Mesenchymal stem cell (in vitro differentiated cells and primary cell): ENCODE data around the gene AKAP10.

Experiments
- DNase-seq: peaks from one replicate; pipeline ENCODE4 v3.0.0-alpha.2; 2013
- H2AFZ ChIP-seq: one replicate; pipeline ENCODE4 v1.6.1; 2013; ENCODE audit warnings: low read depth, mild to moderate bottlenecking, control low read depth, inconsistent platforms, low read length, moderate library complexity
- H2AK5ac ChIP-seq: 2 replicates; pipeline ENCODE4 v1.6.1; 2013; ENCODE audit warnings: low read length, moderate library complexity, mild to moderate bottlenecking, inconsistent platforms; ENCODE audit not compliant: severe bottlenecking
- H2BK120ac ChIP-seq: one replicate; pipeline ENCODE4 v1.6.1; 2013; ENCODE audit warnings: low read depth, mild to moderate bottlenecking, inconsistent platforms, low read length, moderate library complexity
- H2BK12ac ChIP-seq, 2 experiments: one replicate each; pipeline ENCODE4 v1.6.1; 2013; ENCODE audit warnings: inconsistent platforms in 2 of 2, low read length in 2 of 2, mild to moderate bottlenecking in 2 of 2, moderate library complexity in 2 of 2, control low read depth in 1 of 2
- H2BK15ac ChIP-seq: one replicate; pipeline ENCODE4 v1.6.1; 2013; ENCODE audit warnings: mild to moderate bottlenecking, low read depth, inconsistent platforms; ENCODE audit not compliant: poor library complexity, severe bottlenecking
- H2BK5ac ChIP-seq: 2 replicates; pipeline ENCODE4 v1.6.1; 2013; ENCODE audit warnings: low read depth, mild to moderate bottlenecking, low read length, control low read depth, inconsistent platforms; ENCODE audit not compliant: poor library complexity, severe bottlenecking
- H3K14ac ChIP-seq, 2 experiments: one replicate each; pipeline ENCODE4 v1.6.1; 2013; ENCODE audit warnings: inconsistent platforms in 2 of 2, low read length in 2 of 2, control low read depth in 1 of 2, mild to moderate bottlenecking in 1 of 2, moderate library complexity in 1 of 2
- H3K18ac ChIP-seq, 2 experiments: one replicate each; pipeline ENCODE4 v1.6.1; 2013; ENCODE audit warnings: inconsistent platforms in 2 of 2, low read length in 2 of 2, control low read depth in 1 of 2, low read depth in 1 of 2, mild to moderate bottlenecking in 1 of 2
- H3K23ac ChIP-seq, 2 experiments: one replicate each; pipeline ENCODE4 v1.6.1; 2013; ENCODE audit warnings: inconsistent platforms in 2 of 2, low read length in 2 of 2, mild to moderate bottlenecking in 2 of 2, moderate library complexity in 2 of 2, control low read depth in 1 of 2
- H3K27ac ChIP-seq: 2 replicates; pipeline ENCODE4 v1.5.1; 2013; ENCODE audit warnings: mild to moderate bottlenecking, moderate library complexity, low read length, control low read depth, inconsistent platforms; ENCODE audit not compliant: poor library complexity, severe bottlenecking
- H3K27me3 ChIP-seq, 2 experiments: 2 replicates each; pipeline versions ENCODE4 v1.6.1 to v1.7.0; 2013; ENCODE audit warnings: low read length in 2 of 2, mild to moderate bottlenecking in 2 of 2, moderate library complexity in 2 of 2, control low read depth in 1 of 2, inconsistent platforms in 1 of 2; ENCODE audit not compliant: control insufficient read depth in 1 of 2, insufficient read depth in 1 of 2
- H3K36me3 ChIP-seq, 2 experiments: 2 replicates each; pipeline versions ENCODE4 v1.6.1 to v1.7.0; 2013; ENCODE audit warnings: low read length in 2 of 2, control low read depth in 1 of 2, inconsistent platforms in 1 of 2, low read depth in 1 of 2, mild to moderate bottlenecking in 1 of 2; ENCODE audit not compliant: insufficient read depth in 2 of 2, control insufficient read depth in 1 of 2
- H3K4ac ChIP-seq, 2 experiments: one replicate each; pipeline ENCODE4 v1.6.1; 2013; ENCODE audit warnings: inconsistent platforms in 2 of 2, low read length in 2 of 2, mild to moderate bottlenecking in 2 of 2, moderate library complexity in 2 of 2, control low read depth in 1 of 2, low read depth in 1 of 2
- H3K4me1 ChIP-seq: 2 replicates; pipeline ENCODE4 v1.6.1; 2013; ENCODE audit warnings: low read depth, low read length, control low read depth; ENCODE audit not compliant: control insufficient read depth, insufficient read depth
- H3K4me2 ChIP-seq: 2 replicates; pipeline ENCODE4 v1.6.1; 2013; ENCODE audit warnings: low read length, mild to moderate bottlenecking, inconsistent platforms; ENCODE audit not compliant: poor library complexity, severe bottlenecking
- H3K4me3 ChIP-seq, 2 experiments: 2 replicates each; pipeline versions ENCODE4 v1.5.1 to v1.7.0; 2013; ENCODE audit warnings: low read length in 2 of 2, mild to moderate bottlenecking in 2 of 2, control low read depth in 1 of 2, low read depth in 1 of 2; ENCODE audit not compliant: insufficient read depth in 1 of 2
- H3K79me1 ChIP-seq: replicated peaks from 2 replicates; pipeline ENCODE4 v1.6.1; 2013; ENCODE audit warnings: mild to moderate bottlenecking, control low read depth, low read length, inconsistent platforms; ENCODE audit not compliant: poor library complexity, severe bottlenecking
- H3K9ac ChIP-seq: 2 replicates; pipeline ENCODE4 v1.7.0; 2013; ENCODE audit warnings: mild to moderate bottlenecking, low read length, moderate library complexity
- H3K9me3 ChIP-seq: 2 replicates; pipeline ENCODE4 v1.7.0; 2013; ENCODE audit warnings: mild to moderate bottlenecking, low read length; ENCODE audit not compliant: control insufficient read depth
- H4K8ac ChIP-seq: one replicate; pipeline ENCODE4 v1.6.1; 2013; ENCODE audit warnings: inconsistent platforms, mild to moderate bottlenecking, low read length, moderate library complexity
- H4K91ac ChIP-seq: one replicate; pipeline ENCODE4 v1.6.1; 2013; ENCODE audit warnings: mild to moderate bottlenecking, low read length, inconsistent platforms
- WGBS: methylation state at CpG from one replicate; pipeline ENCODE4 v1.1.7; 2013; ENCODE audit warnings: mixed read lengths; 5-methylcytosine and 5-hydroxymethylcytosine counted together

AKAP10 gene

GRCh38 chr17:19905502-19905901 lies 72.1 kb downstream of the AKAP10 start:
- H3K9ac ChIP-seq = no peak overlapping the region
- H3K4me2 ChIP-seq = no peak overlapping the region
- no peak overlapping the region for H3K14ac ChIP-seq
- H3K27ac ChIP-seq = no peak overlapping the region
- H3K4me3 ChIP-seq = no peak overlapping the region
- H3K9me3 ChIP-seq = no peaks in the 10 kb centered on the region
- peaks cover 31 to 66% of the 10 kb centered on the region in 2 experiments for H3K36me3 ChIP-seq
- H3K4me1 ChIP-seq = no peaks in the 10 kb centered on the region
- no peak overlapping the region for H3K23ac ChIP-seq
- H2AFZ ChIP-seq = no peak overlapping the region
- H2BK12ac ChIP-seq = no peak overlapping the region
- H3K79me1 ChIP-seq = peaks cover 7% of the 10 kb centered on the region
- no peak overlapping the region for H2BK15ac ChIP-seq
- H2AK5ac ChIP-seq = no peak overlapping the region
- no peak overlapping the region for H3K18ac ChIP-seq
- WGBS = 89% methylated on average over 5 of the region's 5 CpGs
- no peak overlapping the region for H2BK5ac ChIP-seq
- H4K91ac ChIP-seq = no peak overlapping the region
- H2BK120ac ChIP-seq = no peak overlapping the region
- no peak overlapping the region for H3K4ac ChIP-seq
- no peak overlapping the region for H4K8ac ChIP-seq
- H3K27me3 ChIP-seq = no peaks in the 10 kb centered on the region
- no peak for DNase-seq

GRCh38 chr17:19904924-19905323 lies 72.7 kb downstream of the AKAP10 start:
- H2BK15ac ChIP-seq = no peak overlapping the region
- no peak overlapping the region for H2AFZ ChIP-seq
- H3K9me3 ChIP-seq = no peaks in the 10 kb centered on the region
- no peak overlapping the region for H2AK5ac ChIP-seq
- no peak overlapping the region for H4K8ac ChIP-seq
- H3K23ac ChIP-seq = no peak overlapping the region
- no peak overlapping the region for H4K91ac ChIP-seq
- no peak overlapping the region for H3K18ac ChIP-seq
- 100% methylated on average over 4 of the region's 5 CpGs for WGBS
- no peak for DNase-seq
- H2BK12ac ChIP-seq = no peak overlapping the region
- H2BK120ac ChIP-seq = no peak overlapping the region
- H3K4me2 ChIP-seq = no peak overlapping the region
- no peaks in the 10 kb centered on the region for H3K27me3 ChIP-seq
- H3K14ac ChIP-seq = no peak overlapping the region
- H2BK5ac ChIP-seq = no peak overlapping the region
- H3K9ac ChIP-seq = no peak overlapping the region
- H3K79me1 ChIP-seq = peaks cover 7% of the 10 kb centered on the region
- H3K4me3 ChIP-seq = no peak overlapping the region
- peaks cover 33 to 64% of the 10 kb centered on the region in 2 experiments for H3K36me3 ChIP-seq
- no peak overlapping the region for H3K27ac ChIP-seq
- H3K4me1 ChIP-seq = no peaks in the 10 kb centered on the region
- H3K4ac ChIP-seq = no peak overlapping the region

- H3K4ac ChIP-seq = no peak overlapping the region
- H3K79me1 ChIP-seq = peaks cover 5% of the 10 kb centered on the region
- H4K8ac ChIP-seq = no peak overlapping the region
- H2BK15ac ChIP-seq = no peak overlapping the region
- H3K27me3 ChIP-seq = no peaks in the 10 kb centered on the region
- peak; percentile 22 for DNase-seq
- H3K9me3 ChIP-seq = no peaks in the 10 kb centered on the region
- H2AFZ ChIP-seq = no peak overlapping the region
- H3K23ac ChIP-seq = no peak overlapping the region
- H4K91ac ChIP-seq = no peak overlapping the region
- no peak overlapping the region for H2AK5ac ChIP-seq
- peaks cover 38 to 63% of the 10 kb centered on the region in 2 experiments for H3K36me3 ChIP-seq
- no peak overlapping the region for H2BK5ac ChIP-seq
- peak overlapping the region; percentile 48 for H3K9ac ChIP-seq
- H2BK12ac ChIP-seq = no peak overlapping the region
- no peak overlapping the region for H2BK120ac ChIP-seq
- no peak overlapping the region for H3K4me3 ChIP-seq
- no peaks in the 10 kb centered on the region for H3K4me1 ChIP-seq
- H3K27ac ChIP-seq = no peak overlapping the region
- H3K18ac ChIP-seq = no peak overlapping the region
- H3K4me2 ChIP-seq = no peak overlapping the region
- no peak overlapping the region for H3K14ac ChIP-seq
Measured at GRCh38 chr17:19904412-19904811, 73.2 kb downstream of the AKAP10 start.

GRCh38 chr17:19900809-19901208 lies 76.8 kb downstream of the AKAP10 start:
- Histone ChIP-seq H3K4me3 (no peak overlapping the region), H2BK12ac (no peak overlapping the region), H2BK120ac (no peak overlapping the region), H3K4ac (no peak overlapping the region), H2AK5ac (no peak overlapping the region), H3K36me3 (peaks cover 27 to 33% of the 10 kb centered on the region in 2 experiments), H3K27ac (no peak overlapping the region), H2BK5ac (no peak overlapping the region), H3K9ac (no peak overlapping the region), H3K79me1 (peaks cover 3% of the 10 kb centered on the region), H3K9me3 (no peaks in the 10 kb centered on the region), H3K4me2 (no peak overlapping the region), H2BK15ac (no peak overlapping the region), H4K91ac (peak overlapping the region; percentile 41), H3K4me1 (peaks cover 2% of the 10 kb centered on the region), H2AFZ (no peak overlapping the region), H3K27me3 (no peaks in the 10 kb centered on the region), H3K23ac (no peak overlapping the region), H3K14ac (no peak overlapping the region), H3K18ac (no peak overlapping the region), H4K8ac (no peak overlapping the region)
- DNase-seq = no peak
- 100% methylated on average over 2 of the region's 2 CpGs for WGBS
